GM23338 (cell line): Measurements from ENCODE around the gene HNF4A. TPM values are rescaled to one million over a fixed set of nuclear protein-coding genes. Genes with fewer than 3 reads are reported as not detected.

Experiments used
- ATAC-seq: fragments of 200-7000 bp; cut with Tn5 transposase; 3 replicates; pipeline ENCODE4 v1.9.1; 2020
- DNase-seq: peaks from one replicate; pipeline ENCODE4 v3.0.0-alpha.2; 2015; ENCODE audit warnings: low spot score
- H2AFZ ChIP-seq: fragments of 200-600 bp; sonication (generic); 2 replicates; pipeline ENCODE4 v1.8.0; 2016; ENCODE audit warnings: antibody characterized with exemption, mild to moderate bottlenecking, moderate library complexity
- H3F3A ChIP-seq: fragments of 200-600 bp; sonication (generic); replicated peaks from 2 replicates; pipeline ENCODE4 v1.8.0; 2017; ENCODE audit warnings: antibody characterized with exemption, mixed run types, low read depth
- H3K27ac ChIP-seq: fragments of 200-600 bp; sonication (generic); 2 replicates; pipeline ENCODE4 v1.6.1; 2016; ENCODE audit warnings: low read depth
- H3K27me3 ChIP-seq: fragments of 200-600 bp; sonication (generic); 2 replicates; pipeline ENCODE4 v1.8.0; 2016; ENCODE audit warnings: mild to moderate bottlenecking, mixed run types, moderate library complexity; ENCODE audit not compliant: insufficient read depth
- H3K36me3 ChIP-seq: fragments of 200-600 bp; sonication (generic); 2 replicates; pipeline ENCODE4 v1.8.0; 2016; ENCODE audit warnings: mild to moderate bottlenecking; ENCODE audit not compliant: insufficient read depth
- H3K4me1 ChIP-seq: fragments of 200-600 bp; sonication (generic); 2 replicates; pipeline ENCODE4 v1.8.0; 2016; ENCODE audit warnings: mild to moderate bottlenecking, moderate library complexity; ENCODE audit not compliant: insufficient read depth
- H3K4me2 ChIP-seq: fragments of 200-600 bp; sonication (generic); 2 replicates; pipeline ENCODE4 v1.7.1; 2017; ENCODE audit warnings: mixed run types
- H3K4me3 ChIP-seq: fragments of 200-600 bp; sonication (generic); 2 replicates; pipeline ENCODE4 v1.6.1; 2016; ENCODE audit warnings: mixed run types
- H3K79me2 ChIP-seq: fragments of 200-600 bp; sonication (generic); replicated peaks from 2 replicates; pipeline ENCODE4 v1.8.0; 2017; ENCODE audit warnings: mild to moderate bottlenecking; ENCODE audit not compliant: insufficient read depth
- H3K9me2 ChIP-seq: fragments of 200-600 bp; sonication (generic); 2 replicates; pipeline ENCODE4 v1.8.0; 2017; ENCODE audit not compliant: insufficient read depth
- H4K20me1 ChIP-seq: fragments of 200-600 bp; sonication (generic); replicated peaks from 2 replicates; pipeline ENCODE4 v1.8.0; 2017; ENCODE audit warnings: mild to moderate bottlenecking; ENCODE audit not compliant: insufficient read depth
- H3K27ac Mint-ChIP-seq: 2 replicates; pipeline ENCODE4 v1.8.0; 2020; ENCODE audit warnings: inconsistent platforms, mild to moderate bottlenecking, moderate library complexity, mixed read lengths
- H3K27me3 Mint-ChIP-seq: 3 replicates; pipeline ENCODE4 v1.8.0; 2022; ENCODE audit warnings: low read depth, mild to moderate bottlenecking, moderate library complexity, mixed read lengths, inconsistent platforms; ENCODE audit not compliant: insufficient read depth, poor library complexity
- H3K36me3 Mint-ChIP-seq: 3 replicates; pipeline ENCODE4 v1.8.0; 2021; ENCODE audit warnings: low read depth, mild to moderate bottlenecking, inconsistent platforms, moderate library complexity, mixed read lengths
- H3K4me1 Mint-ChIP-seq: 3 replicates; pipeline ENCODE4 v1.8.0; 2020; ENCODE audit warnings: mild to moderate bottlenecking, inconsistent platforms, mixed read lengths
- H3K4me3 Mint-ChIP-seq: 3 replicates; pipeline ENCODE4 v1.8.0; 2021; ENCODE audit warnings: moderate library complexity, mild to moderate bottlenecking, inconsistent platforms, mixed read lengths
- H3K9me3 Mint-ChIP-seq: 3 replicates; pipeline ENCODE4 v1.8.0; 2020; ENCODE audit warnings: moderate library complexity, mild to moderate bottlenecking, inconsistent platforms, mixed read lengths
- CREB1 ChIP-seq: fragments of 250-450 bp; sonication (Bioruptor Pico); IDR thresholded peaks from 2 replicates; pipeline ENCODE4 v1.5.0; 2020; ENCODE audit warnings: low read depth, mild to moderate bottlenecking, moderate library complexity
- EZH2 ChIP-seq: fragments of 200-600 bp; sonication (generic); IDR thresholded peaks from one replicate; pipeline ENCODE4 v1.8.0; 2017; ENCODE audit warnings: antibody characterized with exemption, mild to moderate bottlenecking, low read depth; ENCODE audit not compliant: unreplicated experiment
- EZH2phosphoT487 ChIP-seq: fragments of 200-600 bp; sonication (generic); IDR thresholded peaks from one replicate; pipeline ENCODE4 v1.8.1; 2018; ENCODE audit warnings: antibody characterized with exemption; ENCODE audit not compliant: unreplicated experiment
- JUNB ChIP-seq: IDR thresholded peaks from one replicate; pipeline ENCODE4 v1.6.1; 2016; ENCODE audit warnings: antibody characterized with exemption; ENCODE audit not compliant: unreplicated experiment
- NANOG ChIP-seq: IDR thresholded peaks from 2 replicates; pipeline ENCODE4 v1.6.1; 2016; ENCODE audit warnings: antibody characterized with exemption, borderline replicate concordance
- POLR2AphosphoS5 ChIP-seq: IDR thresholded peaks from 2 replicates; pipeline ENCODE4 v1.6.1; 2016; ENCODE audit warnings: antibody characterized with exemption, low read depth
- STAT1 ChIP-seq: IDR thresholded peaks from one replicate; pipeline ENCODE4 v1.6.1; 2016; ENCODE audit warnings: antibody characterized with exemption; ENCODE audit not compliant: unreplicated experiment
- ZNF114 ChIP-seq: fragments of 250-450 bp; sonication (Bioruptor Pico); IDR thresholded peaks from 2 replicates; pipeline ENCODE4 v1.5.0; 2020; ENCODE audit warnings: mild to moderate bottlenecking, moderate library complexity
- ZNF331 ChIP-seq: fragments of 250-450 bp; sonication (Bioruptor Pico); IDR thresholded peaks from 2 replicates; pipeline ENCODE4 v1.5.0; 2020; ENCODE audit warnings: low read depth, mild to moderate bottlenecking, moderate library complexity
- polyA plus RNA-seq: library from polyadenylated mRNA; unstranded; fragments of >200 nt; fragmentation: Nextera tagmentation; extraction: Ambion mirVana; gene quantifications from 2 replicates; pipeline ENCODE4 v1.2.1, GENCODE V29; 2016
- total RNA-seq: library from RNA; depleted of rRNA; stranded (reverse); fragments of >200 nt; shearing (Covaris generic); gene quantifications from 2 replicates; pipeline ENCODE4 v1.2.3, GENCODE V29; 2014
- TF ChIP-seq, protein P1 (sequence below): fragments of 250-450 bp; sonication (Bioruptor Pico); IDR thresholded peaks from 2 replicates; pipeline ENCODE4 v1.5.0; 2020; ENCODE audit warnings: mild to moderate bottlenecking, moderate library complexity
- TF ChIP-seq, protein P2 (sequence below): IDR thresholded peaks from 2 replicates; pipeline ENCODE4 v1.6.1; 2016; ENCODE audit warnings: antibody characterized with exemption
- TF ChIP-seq, protein P3 (sequence below), 2 experiments: fragments of 200-600 bp in 1 of 2; sonication (generic) in 1 of 2; conservative IDR thresholded peaks; 2 replicates each; pipeline versions ENCODE4 v1.5.1 to v1.6.1; 2016 to 2017; ENCODE audit warnings: antibody characterized with exemption in 2 of 2, low read depth in 2 of 2, mild to moderate bottlenecking in 2 of 2, moderate library complexity in 1 of 2
- TF ChIP-seq, protein P4 (sequence below): IDR thresholded peaks from one replicate; pipeline ENCODE4 v1.6.1; 2018; ENCODE audit warnings: antibody characterized with exemption; ENCODE audit not compliant: unreplicated experiment

HNF4A gene
- total and polyA plus RNA-seq, 2 experiments from 2014 or later: not detected

DNA sequence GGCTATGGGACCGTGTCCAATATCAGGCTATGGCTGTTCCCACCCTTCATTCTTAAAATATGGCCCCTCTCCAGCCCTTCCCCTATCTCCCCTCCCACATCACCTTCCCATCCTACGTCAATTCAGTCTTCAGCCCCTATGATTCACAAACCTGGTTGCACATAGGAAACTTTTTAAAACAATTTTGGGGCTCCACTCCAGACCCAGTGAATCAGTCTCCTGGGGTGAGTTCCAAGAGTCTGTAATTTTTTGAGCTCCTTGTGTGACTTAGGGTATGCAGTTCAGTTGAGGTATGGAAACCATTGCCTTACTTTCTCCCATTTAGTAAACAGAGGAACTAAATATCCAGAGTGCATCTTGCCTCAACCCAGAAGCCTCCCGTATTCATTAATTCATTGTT is 5.5 kb downstream of the HNF4A start:
- TF ChIP-seq, protein P1, sequence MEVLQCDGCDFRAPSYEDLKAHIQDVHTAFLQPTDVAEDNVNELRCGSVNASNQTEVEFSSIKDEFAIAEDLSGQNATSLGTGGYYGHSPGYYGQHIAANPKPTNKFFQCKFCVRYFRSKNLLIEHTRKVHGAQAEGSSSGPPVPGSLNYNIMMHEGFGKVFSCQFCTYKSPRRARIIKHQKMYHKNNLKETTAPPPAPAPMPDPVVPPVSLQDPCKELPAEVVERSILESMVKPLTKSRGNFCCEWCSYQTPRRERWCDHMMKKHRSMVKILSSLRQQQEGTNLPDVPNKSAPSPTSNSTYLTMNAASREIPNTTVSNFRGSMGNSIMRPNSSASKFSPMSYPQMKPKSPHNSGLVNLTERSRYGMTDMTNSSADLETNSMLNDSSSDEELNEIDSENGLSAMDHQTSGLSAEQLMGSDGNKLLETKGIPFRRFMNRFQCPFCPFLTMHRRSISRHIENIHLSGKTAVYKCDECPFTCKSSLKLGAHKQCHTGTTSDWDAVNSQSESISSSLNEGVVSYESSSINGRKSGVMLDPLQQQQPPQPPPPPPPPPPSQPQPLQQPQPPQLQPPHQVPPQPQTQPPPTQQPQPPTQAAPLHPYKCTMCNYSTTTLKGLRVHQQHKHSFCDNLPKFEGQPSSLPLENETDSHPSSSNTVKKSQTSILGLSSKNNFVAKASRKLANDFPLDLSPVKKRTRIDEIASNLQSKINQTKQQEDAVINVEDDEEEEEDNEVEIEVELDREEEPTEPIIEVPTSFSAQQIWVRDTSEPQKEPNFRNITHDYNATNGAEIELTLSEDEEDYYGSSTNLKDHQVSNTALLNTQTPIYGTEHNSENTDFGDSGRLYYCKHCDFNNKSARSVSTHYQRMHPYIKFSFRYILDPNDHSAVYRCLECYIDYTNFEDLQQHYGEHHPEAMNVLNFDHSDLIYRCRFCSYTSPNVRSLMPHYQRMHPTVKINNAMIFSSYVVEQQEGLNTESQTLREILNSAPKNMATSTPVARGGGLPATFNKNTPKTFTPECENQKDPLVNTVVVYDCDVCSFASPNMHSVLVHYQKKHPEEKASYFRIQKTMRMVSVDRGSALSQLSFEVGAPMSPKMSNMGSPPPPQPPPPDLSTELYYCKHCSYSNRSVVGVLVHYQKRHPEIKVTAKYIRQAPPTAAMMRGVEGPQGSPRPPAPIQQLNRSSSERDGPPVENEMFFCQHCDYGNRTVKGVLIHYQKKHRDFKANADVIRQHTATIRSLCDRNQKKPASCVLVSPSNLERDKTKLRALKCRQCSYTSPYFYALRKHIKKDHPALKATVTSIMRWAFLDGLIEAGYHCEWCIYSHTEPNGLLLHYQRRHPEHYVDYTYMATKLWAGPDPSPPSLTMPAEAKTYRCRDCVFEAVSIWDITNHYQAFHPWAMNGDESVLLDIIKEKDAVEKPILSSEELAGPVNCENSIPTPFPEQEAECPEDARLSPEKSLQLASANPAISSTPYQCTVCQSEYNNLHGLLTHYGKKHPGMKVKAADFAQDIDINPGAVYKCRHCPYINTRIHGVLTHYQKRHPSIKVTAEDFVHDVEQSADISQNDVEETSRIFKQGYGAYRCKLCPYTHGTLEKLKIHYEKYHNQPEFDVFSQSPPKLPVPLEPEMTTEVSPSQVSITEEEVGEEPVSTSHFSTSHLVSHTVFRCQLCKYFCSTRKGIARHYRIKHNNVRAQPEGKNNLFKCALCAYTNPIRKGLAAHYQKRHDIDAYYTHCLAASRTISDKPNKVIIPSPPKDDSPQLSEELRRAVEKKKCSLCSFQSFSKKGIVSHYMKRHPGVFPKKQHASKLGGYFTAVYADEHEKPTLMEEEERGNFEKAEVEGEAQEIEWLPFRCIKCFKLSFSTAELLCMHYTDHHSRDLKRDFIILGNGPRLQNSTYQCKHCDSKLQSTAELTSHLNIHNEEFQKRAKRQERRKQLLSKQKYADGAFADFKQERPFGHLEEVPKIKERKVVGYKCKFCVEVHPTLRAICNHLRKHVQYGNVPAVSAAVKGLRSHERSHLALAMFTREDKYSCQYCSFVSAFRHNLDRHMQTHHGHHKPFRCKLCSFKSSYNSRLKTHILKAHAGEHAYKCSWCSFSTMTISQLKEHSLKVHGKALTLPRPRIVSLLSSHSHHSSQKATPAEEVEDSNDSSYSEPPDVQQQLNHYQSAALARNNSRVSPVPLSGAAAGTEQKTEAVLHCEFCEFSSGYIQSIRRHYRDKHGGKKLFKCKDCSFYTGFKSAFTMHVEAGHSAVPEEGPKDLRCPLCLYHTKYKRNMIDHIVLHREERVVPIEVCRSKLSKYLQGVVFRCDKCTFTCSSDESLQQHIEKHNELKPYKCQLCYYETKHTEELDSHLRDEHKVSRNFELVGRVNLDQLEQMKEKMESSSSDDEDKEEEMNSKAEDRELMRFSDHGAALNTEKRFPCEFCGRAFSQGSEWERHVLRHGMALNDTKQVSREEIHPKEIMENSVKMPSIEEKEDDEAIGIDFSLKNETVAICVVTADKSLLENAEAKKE (CRISPR knock-in tag): no peak
- TF ChIP-seq NANOG (no peak), STAT1 (no peak), ZNF114 (no peak), EZH2 (no peak), JUNB (no peak), CREB1 (CRISPR knock-in tag) (no peak), POLR2AphosphoS5 (no peak), EZH2phosphoT487 (no peak), ZNF331 (CRISPR knock-in tag) (no peak)
- TF ChIP-seq, protein P2, sequence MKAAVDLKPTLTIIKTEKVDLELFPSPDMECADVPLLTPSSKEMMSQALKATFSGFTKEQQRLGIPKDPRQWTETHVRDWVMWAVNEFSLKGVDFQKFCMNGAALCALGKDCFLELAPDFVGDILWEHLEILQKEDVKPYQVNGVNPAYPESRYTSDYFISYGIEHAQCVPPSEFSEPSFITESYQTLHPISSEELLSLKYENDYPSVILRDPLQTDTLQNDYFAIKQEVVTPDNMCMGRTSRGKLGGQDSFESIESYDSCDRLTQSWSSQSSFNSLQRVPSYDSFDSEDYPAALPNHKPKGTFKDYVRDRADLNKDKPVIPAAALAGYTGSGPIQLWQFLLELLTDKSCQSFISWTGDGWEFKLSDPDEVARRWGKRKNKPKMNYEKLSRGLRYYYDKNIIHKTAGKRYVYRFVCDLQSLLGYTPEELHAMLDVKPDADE: no peak
- TF ChIP-seq, protein P3, sequence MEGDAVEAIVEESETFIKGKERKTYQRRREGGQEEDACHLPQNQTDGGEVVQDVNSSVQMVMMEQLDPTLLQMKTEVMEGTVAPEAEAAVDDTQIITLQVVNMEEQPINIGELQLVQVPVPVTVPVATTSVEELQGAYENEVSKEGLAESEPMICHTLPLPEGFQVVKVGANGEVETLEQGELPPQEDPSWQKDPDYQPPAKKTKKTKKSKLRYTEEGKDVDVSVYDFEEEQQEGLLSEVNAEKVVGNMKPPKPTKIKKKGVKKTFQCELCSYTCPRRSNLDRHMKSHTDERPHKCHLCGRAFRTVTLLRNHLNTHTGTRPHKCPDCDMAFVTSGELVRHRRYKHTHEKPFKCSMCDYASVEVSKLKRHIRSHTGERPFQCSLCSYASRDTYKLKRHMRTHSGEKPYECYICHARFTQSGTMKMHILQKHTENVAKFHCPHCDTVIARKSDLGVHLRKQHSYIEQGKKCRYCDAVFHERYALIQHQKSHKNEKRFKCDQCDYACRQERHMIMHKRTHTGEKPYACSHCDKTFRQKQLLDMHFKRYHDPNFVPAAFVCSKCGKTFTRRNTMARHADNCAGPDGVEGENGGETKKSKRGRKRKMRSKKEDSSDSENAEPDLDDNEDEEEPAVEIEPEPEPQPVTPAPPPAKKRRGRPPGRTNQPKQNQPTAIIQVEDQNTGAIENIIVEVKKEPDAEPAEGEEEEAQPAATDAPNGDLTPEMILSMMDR (conservative IDR thresholded peaks at IDR 0.05; ENCODE audit: low read depth in 2 of 2): no peak
- TF ChIP-seq, protein P4, sequence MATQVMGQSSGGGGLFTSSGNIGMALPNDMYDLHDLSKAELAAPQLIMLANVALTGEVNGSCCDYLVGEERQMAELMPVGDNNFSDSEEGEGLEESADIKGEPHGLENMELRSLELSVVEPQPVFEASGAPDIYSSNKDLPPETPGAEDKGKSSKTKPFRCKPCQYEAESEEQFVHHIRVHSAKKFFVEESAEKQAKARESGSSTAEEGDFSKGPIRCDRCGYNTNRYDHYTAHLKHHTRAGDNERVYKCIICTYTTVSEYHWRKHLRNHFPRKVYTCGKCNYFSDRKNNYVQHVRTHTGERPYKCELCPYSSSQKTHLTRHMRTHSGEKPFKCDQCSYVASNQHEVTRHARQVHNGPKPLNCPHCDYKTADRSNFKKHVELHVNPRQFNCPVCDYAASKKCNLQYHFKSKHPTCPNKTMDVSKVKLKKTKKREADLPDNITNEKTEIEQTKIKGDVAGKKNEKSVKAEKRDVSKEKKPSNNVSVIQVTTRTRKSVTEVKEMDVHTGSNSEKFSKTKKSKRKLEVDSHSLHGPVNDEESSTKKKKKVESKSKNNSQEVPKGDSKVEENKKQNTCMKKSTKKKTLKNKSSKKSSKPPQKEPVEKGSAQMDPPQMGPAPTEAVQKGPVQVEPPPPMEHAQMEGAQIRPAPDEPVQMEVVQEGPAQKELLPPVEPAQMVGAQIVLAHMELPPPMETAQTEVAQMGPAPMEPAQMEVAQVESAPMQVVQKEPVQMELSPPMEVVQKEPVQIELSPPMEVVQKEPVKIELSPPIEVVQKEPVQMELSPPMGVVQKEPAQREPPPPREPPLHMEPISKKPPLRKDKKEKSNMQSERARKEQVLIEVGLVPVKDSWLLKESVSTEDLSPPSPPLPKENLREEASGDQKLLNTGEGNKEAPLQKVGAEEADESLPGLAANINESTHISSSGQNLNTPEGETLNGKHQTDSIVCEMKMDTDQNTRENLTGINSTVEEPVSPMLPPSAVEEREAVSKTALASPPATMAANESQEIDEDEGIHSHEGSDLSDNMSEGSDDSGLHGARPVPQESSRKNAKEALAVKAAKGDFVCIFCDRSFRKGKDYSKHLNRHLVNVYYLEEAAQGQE: no peak
- H3K4me2 ChIP-seq: no peak overlapping the region
- H2AFZ ChIP-seq: no peak overlapping the region
- Mint-ChIP-seq H3K27me3 (peaks cover 3% of the 10 kb centered on the region), H3K27ac (no peak overlapping the region), H3K36me3 (no peaks in the 10 kb centered on the region), H3K4me1 (no peaks in the 10 kb centered on the region), H3K9me3 (no peaks in the 10 kb centered on the region), H3K4me3 (no peak overlapping the region)
- DNase-seq (no peak), ATAC-seq (no peak)
- no peaks in the 10 kb centered on the region for H3K27me3 ChIP-seq
- no peaks in the 10 kb centered on the region for H3K9me2 ChIP-seq
- H3K36me3 ChIP-seq: no peaks in the 10 kb centered on the region
- no peaks in the 10 kb centered on the region for H3F3A ChIP-seq
- H3K4me3 ChIP-seq: no peak overlapping the region
- no peaks in the 10 kb centered on the region for H3K79me2 ChIP-seq
- no peak overlapping the region for H3K27ac ChIP-seq
- H3K4me1 ChIP-seq: no peaks in the 10 kb centered on the region
- H4K20me1 ChIP-seq: no peaks in the 10 kb centered on the region
